HG02870 (cell line): Measurements from ENCODE around the gene IBA57.

Experiments used
- ATAC-seq: cut with Tn5 transposase; IDR thresholded peaks from one replicate; pipeline ENCODE4 v1.9.1; 2021; ENCODE audit warnings: mild to moderate bottlenecking, moderate library complexity; ENCODE audit not compliant: unreplicated experiment

Gene IBA57

DNA sequence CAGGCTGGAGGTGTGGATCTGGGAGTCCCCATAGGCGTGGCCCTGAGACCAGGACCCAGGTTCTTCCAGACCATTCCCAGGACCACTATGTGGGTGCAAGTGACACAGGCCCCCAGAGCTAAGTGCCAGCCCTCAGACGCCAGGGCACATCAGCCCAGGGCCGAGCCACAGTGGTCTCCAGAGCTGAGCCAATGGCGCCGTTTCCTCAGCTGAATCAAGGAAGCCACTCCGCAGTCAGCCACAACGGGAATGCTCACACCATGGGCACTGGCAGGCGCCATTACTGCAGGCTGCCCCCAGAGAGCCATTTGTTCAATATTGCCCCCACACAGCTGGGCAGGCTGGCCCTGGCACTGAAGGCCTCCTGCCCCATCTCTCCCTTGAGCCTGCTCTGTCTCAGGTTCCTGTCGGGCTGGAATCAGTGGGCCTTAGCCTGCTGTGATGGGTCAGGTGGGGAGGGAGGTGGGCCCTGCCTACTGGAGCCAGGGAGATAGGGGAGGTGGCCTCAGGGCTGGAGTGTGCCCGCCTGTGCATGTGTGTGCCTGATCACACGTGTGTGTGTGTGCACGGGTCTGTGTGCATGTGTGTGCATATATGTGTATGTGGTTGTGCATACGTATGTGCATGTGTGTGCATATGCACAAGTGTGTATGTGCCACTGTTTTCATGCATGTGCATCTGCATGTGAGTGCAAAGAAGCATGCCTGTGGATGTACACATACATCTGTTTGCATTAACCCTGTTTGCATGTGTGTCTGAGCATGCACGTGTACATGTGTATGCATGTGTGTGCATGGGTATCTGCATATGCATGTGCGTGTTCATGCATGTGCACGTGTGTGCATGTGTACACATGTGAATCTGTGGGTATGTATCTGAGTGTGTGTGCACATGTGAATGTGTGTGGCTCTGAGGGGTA, 9.7 kb upstream of the IBA57 start:
- no peak for ATAC-seq

DNA sequence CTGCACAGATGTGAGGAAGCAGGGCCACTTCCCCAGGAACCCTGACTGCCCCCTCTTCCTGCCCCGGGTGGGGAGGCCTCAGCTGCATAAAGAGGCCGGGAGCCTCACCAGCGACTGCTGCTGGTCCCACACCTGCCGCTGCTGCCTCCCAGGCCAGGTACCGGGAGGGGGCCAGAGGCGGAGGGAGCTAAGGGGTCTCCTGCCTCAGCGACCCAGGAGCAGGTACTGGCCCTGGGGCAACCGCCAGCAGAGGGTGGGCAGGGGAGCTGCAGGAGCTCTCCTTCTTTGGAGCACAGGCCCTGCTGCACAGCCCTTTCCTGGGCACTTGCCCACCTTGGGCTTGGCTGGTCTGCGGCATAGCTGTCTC, 9.1 kb upstream of the IBA57 start:
- ATAC-seq = no peak

DNA sequence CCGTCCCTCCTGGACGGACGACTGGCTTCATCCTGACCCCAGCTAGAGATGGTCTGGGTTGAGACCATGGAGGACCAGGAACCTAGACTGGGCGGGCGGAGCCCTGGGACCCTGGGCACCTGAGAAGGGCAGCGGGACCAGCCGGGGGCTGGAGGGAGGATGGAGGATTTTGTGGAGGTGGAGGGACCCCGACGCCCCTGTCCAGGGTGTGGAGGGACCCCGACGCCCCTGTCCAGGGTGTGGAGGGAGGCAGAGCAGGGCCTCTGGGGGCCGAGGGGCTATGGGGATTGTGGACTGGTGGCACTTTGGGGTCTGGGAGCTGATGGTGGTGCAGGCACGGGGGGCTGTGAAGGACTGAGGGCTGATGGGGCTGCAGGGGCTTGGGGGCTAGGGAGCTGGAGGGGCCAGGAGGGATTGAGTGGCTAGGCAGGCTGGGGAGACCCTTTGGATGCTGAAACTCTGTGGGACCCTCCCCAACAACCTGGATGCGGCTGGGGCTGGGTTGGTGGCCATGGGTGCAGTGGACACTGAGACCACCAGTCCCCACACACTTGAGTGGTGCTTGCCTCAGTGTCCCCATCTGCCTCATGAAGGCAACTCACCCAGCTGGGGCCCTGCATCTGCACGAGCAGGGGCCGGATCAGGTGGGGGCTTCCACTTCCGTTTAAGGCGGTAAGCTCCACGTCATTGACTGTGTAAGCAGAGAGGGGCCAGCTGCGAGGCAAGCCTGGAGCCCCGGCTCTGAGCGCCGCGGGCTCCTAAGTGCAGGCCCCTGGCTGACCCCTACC, 8.5 kb upstream of the IBA57 start:
- ATAC-seq = no peak

DNA sequence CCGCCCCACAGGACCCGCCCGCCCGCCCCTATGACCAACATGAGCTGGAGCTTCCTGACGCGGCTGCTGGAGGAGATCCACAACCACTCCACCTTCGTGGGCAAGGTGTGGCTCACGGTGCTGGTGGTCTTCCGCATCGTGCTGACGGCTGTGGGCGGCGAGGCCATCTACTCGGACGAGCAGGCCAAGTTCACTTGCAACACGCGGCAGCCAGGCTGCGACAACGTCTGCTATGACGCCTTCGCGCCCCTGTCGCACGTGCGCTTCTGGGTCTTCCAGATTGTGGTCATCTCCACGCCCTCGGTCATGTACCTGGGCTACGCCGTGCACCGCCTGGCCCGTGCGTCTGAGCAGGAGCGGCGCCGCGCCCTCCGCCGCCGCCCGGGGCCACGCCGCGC, 7.9 kb upstream of the IBA57 start:
- ATAC-seq = no peak

DNA sequence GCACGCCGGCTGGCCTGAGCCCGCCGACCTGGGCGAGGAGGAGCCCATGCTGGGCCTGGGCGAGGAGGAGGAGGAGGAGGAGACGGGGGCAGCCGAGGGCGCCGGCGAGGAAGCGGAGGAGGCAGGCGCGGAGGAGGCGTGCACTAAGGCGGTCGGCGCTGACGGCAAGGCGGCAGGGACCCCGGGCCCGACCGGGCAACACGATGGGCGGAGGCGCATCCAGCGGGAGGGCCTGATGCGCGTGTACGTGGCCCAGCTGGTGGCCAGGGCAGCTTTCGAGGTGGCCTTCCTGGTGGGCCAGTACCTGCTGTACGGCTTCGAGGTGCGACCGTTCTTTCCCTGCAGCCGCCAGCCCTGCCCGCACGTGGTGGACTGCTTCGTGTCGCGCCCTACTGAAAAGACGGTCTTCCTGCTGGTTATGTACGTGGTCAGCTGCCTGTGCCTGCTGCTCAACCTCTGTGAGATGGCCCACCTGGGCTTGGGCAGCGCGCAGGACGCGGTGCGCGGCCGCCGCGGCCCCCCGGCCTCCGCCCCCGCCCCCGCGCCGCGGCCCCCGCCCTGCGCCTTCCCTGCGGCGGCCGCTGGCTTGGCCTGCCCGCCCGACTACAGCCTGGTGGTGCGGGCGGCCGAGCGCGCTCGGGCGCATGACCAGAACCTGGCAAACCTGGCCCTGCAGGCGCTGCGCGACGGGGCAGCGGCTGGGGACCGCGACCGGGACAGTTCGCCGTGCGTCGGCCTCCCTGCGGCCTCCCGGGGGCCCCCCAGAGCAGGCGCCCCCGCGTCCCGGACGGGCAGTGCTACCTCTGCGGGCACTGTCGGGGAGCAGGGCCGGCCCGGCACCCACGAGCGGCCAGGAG, 7.2 kb upstream of the IBA57 start:
- ATAC-seq = no peak

DNA sequence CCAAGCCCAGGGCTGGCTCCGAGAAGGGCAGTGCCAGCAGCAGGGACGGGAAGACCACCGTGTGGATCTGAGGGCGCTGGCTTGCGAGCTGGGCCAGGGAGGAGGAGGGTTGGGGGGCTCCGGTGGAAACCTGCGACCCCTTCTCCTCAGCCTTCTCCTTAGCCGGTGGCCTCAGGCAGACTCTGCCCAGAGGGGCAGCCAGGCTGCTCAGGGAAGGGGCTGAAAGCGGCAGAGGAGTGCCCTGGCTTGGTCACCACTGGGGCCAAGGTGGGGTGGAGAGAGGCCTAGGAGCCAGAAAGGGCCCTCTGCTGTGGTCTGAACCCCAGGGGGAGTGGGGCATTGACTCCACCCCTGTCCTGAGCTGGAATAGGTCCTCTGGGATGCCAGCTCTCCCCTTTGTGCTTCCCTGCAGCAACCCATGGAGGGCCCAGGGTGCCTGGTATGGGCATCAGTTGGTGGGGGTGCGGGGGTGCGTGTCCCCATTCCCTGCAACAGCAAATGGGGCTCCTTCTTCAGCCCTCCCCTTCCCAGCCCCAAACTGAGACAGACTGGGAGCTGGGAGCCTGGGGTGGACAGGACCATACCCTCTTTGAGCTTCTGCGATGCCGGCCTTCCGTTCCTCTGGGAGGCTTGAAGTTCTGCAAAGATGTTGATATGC, 6.5 kb upstream of the IBA57 start:
- no peak for ATAC-seq

DNA sequence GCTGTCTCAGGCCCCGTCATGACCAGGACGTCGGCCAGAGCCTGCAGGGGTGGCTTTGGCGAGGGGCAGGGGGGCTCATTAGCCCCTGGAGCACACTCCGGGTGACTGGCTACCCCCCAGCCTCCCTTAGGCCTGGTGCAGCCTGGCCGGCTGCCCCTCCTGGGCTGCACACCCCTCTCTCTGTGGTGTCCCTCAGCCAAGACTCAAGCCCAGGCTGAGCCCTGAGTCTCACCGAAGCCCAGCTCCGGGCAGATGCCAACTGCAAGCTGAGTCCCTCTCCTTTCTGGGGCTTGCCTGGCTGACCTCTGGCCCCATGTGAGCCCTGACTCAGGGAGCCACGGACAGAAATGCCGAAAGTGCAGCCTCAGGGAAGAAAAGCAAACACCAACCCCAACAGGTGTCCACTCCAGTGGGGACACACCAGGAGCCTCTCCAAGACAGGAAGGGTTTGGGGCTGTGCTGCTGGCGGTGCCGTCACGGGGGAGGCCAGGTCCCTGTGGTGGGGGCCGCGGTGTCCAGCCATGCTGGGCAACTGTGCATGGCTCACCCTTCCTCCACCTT, 5.3 kb upstream of the IBA57 start:
- no peak for ATAC-seq

DNA sequence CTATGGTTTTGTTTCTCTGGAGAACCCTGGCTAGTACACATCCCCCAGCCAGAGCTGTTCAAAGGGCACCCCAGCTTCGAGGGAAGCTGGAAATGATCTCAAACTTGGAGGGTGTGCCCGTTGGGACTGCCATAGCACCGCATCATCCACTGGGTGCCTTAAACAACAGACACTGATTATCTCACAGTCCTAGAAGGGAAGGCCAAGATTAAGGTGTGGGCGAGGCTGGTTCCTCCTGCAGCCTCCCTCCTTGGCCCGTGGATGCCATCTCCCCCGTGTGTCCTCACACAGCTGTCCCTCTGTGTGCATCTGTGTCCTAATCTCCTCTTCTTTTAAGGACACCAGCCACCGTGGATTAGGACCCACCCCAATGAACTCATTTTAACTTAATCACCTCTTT, 4.2 kb upstream of the IBA57 start:
- no peak for ATAC-seq

DNA sequence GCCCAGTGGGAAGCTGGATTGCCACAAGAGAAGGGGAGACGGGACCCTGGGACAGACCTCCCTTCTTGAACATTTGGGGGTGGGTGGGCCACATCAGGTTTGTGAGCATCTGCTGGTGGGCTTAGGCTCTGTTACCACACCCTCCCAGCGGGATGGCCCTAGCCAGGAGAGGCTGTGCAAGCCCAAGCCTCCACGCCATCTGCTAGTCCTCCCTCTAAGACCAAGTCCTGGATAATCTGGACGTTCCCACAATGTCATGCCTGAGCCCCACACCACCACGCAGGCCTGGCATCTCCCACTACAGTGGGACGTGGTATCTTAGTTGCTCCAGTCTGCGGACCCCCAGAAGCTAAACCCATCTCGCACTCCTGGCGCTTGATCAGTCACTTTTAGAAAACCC, 3.7 kb upstream of the IBA57 start:
- ATAC-seq = no peak

DNA sequence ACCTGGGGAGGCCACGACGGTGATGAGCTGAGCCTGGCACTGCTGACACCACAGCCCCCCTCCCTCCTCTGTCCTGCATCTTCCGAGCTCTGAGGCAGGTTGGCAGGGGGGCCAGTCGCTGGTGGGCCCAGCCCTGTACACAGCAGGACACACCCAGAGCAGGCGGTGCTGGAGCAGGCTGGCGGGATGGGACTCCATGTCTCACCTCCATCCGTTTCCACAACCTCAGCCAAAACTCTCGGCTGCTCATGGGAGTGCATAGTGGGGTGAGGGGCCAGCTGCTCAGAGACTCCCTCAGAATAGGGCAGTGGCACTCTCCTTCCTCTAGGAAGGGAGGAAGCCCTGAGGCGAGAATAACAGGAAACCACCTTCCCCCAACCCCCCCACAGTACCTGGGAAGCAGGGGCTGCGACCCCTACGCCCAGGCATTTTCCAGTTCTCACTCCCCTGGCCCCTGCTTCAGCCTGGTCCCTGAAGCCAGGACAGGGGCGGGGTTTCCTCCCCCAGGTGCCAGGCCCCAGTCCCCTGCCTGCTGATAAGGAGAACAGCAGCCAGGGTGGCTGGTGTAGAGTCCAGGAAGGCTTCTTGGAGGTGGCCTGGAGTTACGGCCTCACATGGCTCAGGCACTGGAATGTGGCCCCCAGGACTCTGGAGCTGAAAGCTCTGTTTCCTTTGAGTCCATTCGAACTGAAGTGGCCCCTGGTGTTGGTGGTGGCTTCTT, 3.2 kb upstream of the IBA57 start:
- ATAC-seq = no peak

DNA sequence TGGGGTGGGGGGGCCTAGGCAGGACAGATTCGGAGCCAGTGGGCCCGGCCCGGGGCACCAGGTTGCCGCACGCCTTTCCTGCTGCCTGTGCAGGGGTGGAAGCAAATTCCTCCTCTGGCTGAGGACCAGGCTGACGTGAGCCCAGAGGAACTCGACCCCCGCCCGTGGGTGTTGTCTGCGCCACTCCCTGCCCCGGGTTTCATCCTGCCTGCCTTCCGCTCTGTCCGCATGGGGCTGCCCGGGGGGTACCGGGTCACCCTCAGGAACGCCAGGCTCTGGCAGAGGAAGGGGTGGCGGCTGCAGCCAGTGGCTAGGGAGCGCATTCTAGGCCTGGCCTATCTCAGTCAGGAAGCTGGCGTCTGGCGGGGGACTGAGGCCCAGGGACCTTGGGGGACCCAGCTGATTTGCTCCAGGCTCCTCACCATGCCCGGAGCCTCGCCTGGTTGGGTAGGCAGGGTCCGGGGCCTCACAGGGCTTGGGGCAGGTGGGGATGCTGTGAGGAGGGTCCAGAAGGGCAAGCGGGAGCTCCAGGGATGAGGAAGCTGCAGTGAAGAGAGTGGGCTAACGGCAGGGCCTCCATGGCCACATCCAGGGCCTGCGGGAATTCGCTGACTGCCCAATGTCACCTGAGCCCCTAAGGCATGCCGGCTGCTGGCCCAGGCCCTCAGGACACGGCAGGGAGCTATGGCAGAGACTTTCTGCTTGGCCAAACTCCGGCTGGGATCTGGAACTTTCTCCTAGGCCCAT, 2.4 kb upstream of the IBA57 start:
- no peak for ATAC-seq

DNA sequence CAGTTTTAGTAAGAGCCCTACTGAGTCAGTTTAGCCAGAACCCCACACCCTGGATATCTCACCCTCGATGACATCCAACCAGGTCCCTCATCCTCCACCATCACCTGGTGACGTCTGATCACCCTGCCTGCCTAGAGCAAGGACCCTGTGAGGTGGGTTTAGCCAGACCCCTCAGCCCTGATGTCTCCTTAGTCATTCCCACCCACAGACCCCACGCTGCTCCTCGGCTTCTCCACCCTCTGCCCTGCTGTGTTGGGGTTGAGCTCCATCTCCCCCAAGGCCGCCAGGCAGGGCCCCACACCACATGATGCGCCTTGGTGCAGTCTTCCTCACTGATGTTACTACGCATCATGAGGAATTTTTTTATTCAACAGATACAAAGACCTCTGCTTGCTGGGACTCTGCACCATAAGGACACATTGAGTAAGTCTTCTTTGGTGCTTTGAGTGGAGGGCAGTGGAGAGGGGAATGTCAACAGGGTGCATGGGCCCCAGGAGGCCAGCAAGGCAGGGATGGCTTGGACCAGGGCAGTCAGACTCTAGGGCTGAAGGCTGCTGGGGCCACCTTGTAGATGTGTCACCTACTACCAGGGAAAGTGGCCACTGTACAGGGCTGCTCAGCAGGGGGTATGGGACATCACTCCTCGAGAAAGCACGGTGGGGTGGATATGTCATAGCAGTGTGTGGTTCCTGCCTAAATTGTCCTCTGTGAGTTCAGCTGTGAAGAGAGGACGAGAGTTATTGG, 1.7 kb upstream of the IBA57 start:
- no peak for ATAC-seq

DNA sequence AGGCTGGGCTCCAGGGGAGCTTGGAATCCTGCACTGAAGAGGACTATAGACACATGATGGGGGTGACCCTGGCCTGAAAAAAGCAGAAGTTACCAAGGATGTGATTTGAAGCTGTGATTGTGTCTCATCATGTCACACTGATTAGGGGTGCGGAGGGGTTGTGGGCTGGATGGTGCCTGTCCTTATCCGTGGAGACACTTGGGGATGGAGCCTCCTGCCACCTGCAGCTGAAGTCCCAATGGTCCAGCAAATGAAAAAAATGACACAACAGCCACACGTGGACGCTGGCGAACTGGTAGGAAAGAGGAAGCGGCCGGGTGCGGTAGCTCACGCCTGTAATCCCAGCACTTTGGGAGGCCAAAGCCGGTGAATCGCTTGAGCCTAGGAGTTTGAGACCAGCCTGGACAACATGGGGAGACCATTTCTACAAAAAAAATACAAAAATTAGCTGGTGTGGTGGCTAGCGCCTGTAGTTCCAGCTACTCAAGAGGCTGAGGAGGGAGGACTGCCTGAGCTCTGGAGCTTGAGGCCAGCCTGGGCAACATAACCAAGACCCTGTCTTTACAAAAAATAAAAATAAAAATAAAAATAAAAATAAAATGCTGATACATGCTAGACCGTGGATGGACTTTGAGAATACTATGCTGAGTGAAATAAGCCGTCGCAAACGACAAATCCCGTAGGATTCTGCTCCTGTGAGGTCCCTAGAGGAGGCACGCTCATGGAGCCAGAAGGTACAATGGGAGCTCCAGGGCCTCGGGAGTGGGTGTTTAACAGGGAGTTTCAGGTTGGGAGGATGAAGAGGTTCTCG, 838 bp upstream of the IBA57 start:
- no peak for ATAC-seq

DNA sequence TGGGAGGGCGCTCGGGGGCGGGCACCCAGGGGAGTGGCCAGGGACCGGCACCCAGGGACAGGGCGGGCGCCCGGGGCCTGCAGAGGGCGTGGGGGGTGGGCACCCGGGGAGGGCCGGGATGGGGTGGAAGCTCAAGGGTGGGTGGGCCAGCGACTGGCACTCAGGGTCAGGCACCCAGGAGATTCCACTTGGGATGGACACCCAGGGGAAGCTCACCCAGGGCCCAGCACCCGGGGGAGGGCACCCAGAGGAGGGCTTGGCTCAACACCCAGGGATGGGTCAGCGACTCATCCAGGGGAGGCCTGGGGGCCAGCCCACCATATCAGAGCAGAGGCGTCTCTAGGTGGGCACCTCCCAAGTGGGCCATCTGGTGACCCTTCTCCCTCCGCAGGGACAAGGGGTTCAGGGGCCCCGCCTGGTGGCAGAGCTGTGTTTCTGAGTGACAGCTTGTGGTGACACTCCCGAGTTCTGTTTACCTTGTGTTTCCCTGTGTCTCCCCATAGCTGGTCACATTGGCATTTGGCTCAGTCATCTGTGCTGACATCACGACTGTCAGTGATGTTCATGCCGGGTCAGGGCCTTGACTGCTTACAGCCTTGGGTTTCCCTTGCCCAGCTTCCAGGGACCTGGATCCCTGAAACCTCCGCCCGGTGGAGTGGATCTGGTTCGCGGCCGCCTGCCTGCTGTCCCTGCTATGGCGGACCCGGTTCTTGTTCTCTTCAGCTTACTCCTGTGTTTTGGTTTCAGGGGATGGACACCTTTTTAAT, 749 bp downstream of the IBA57 start:
- ATAC-seq = peak; percentile 20

DNA sequence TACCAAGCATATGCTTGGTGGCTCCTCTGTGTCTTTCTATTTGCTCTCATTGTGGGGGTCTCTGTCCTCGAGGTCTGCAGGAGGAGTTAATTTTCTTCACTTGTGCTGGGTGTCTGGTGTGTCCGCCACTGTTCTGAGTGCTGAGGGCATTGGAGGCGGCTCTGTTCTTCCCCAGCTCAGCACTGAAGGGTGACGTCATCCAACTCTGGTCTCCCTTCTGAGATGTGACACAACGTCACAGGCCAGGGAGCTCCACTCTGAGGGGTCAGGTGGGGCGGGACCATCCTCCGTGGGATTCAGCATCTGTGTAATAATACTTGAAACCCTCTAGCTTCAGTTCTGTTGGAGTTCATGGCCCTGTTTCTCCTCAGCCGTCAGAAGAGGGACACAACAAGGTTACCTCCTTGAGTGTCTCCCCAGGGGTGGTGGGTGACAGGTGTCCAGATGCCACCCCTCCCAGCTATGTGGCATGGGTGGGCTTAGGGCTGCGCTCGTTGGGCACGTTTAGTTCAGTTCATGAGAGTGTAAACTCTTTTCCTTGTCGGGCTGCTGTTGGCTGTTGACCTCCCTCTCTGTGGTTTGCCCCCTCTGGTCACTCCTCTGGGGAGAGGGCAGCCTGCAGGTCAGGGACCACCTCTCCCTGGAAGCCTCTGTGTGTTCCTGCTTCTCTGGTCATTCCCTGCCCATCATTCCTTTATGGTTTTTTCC, 3.1 kb downstream of the IBA57 start:
- no peak for ATAC-seq

DNA sequence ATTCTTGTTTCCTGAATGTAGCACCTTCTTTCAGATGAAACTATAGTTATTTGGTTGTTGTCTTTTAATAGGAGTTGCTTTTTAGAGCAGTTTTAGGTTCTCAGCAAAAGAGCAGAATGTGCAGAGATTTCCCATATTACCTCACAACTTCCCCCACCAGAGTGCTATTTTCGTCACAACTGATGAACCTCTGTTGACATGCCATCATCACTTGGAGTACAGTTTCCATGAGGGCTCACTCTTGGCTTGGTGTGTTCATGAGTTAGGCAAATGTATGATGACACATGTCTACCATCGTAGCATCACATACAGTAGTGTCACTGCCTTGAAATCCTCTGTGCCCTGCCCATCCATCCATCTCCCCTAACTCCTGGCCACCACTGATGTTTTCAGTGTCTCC, 3.7 kb downstream of the IBA57 start:
- ATAC-seq = no peak
